ENCODE measurements around the gene VWA2.

VWA2 gene

GRCh38 chr10:114239117-114239993 lies at the start of gene VWA2:
TSS of gene VWA2 (plus strand) at chr10:114239254. CDS start at chr10:114248714, 9,460 bp downstream.
- H3K36me3 Mint-ChIP-seq: no peaks in the 10 kb centered on the region
- H3K27ac Mint-ChIP-seq: no peak within 1 kb of the TSS
- H3K9me3 Mint-ChIP-seq: no peaks in the 10 kb centered on the region
- peak within 1 kb of the TSS; percentile 29 for H3K4me3 Mint-ChIP-seq
- ATAC-seq (ENCODE audit: low read depth) (peak; percentile 47), DNase-seq (ENCODE audit: low spot score in 2 of 2) (peak in 1 of 2 donors; percentile 9)
- no peaks in the 10 kb centered on the region for H3K4me1 Mint-ChIP-seq
- peaks cover 28% of the 10 kb centered on the region for H3K27me3 Mint-ChIP-seq

GRCh38 chr10:114189700-114190099 lies 49.4 kb upstream of the VWA2 start:
- Mint-ChIP-seq H3K36me3 (no peaks in the 10 kb centered on the region), H3K27me3 (peaks cover 3% of the 10 kb centered on the region), H3K4me3 (no peak overlapping the region), H3K9me3 (no peaks in the 10 kb centered on the region), H3K4me1 (no peaks in the 10 kb centered on the region), H3K27ac (no peak overlapping the region)
- ATAC-seq (ENCODE audit: low read depth): no peak
- DNase-seq (ENCODE audit: low spot score in 2 of 2): no peak

GRCh38 chr10:114195079-114195478 lies 44.0 kb upstream of the VWA2 start:
- no peaks in the 10 kb centered on the region for H3K36me3 Mint-ChIP-seq
- no peaks in the 10 kb centered on the region for H3K4me1 Mint-ChIP-seq
- no peaks in the 10 kb centered on the region for H3K9me3 Mint-ChIP-seq
- H3K4me3 Mint-ChIP-seq: no peak overlapping the region
- no peak for DNase-seq (ENCODE audit: low spot score in 2 of 2)
- ATAC-seq (ENCODE audit: low read depth): no peak
- H3K27ac Mint-ChIP-seq: no peak overlapping the region
- H3K27me3 Mint-ChIP-seq: peaks cover 5% of the 10 kb centered on the region

- Mint-ChIP-seq H3K27me3 (peaks cover 13% of the 10 kb centered on the region), H3K27ac (no peak overlapping the region), H3K4me3 (no peak overlapping the region), H3K36me3 (no peaks in the 10 kb centered on the region), H3K4me1 (no peaks in the 10 kb centered on the region), H3K9me3 (no peaks in the 10 kb centered on the region)
- DNase-seq (ENCODE audit: low spot score in 2 of 2): no peak
- ATAC-seq (ENCODE audit: low read depth): no peak
Measured at GRCh38 chr10:114199239-114199638, 39.8 kb upstream of the VWA2 start.

GRCh38 chr10:114202812-114203211 lies 36.2 kb upstream of the VWA2 start:
- Mint-ChIP-seq H3K4me3 (no peak overlapping the region), H3K4me1 (no peaks in the 10 kb centered on the region), H3K9me3 (no peaks in the 10 kb centered on the region), H3K27me3 (peaks cover 15% of the 10 kb centered on the region), H3K36me3 (no peaks in the 10 kb centered on the region), H3K27ac (no peak overlapping the region)
- ATAC-seq (ENCODE audit: low read depth) (no peak), DNase-seq (ENCODE audit: low spot score in 2 of 2) (no peak)

GRCh38 chr10:114206902-114207301 lies 32.2 kb upstream of the VWA2 start:
- ATAC-seq (ENCODE audit: low read depth) (no peak), DNase-seq (ENCODE audit: low spot score in 2 of 2) (no peak)
- Mint-ChIP-seq H3K27ac (no peak overlapping the region), H3K4me3 (no peak overlapping the region), H3K36me3 (no peaks in the 10 kb centered on the region), H3K9me3 (no peaks in the 10 kb centered on the region), H3K4me1 (no peaks in the 10 kb centered on the region), H3K27me3 (peaks cover 4% of the 10 kb centered on the region)

GRCh38 chr10:114207349-114207748 lies 31.7 kb upstream of the VWA2 start:
- no peak for DNase-seq (ENCODE audit: low spot score in 2 of 2)
- Mint-ChIP-seq H3K9me3 (no peaks in the 10 kb centered on the region), H3K27ac (no peak overlapping the region), H3K4me1 (no peaks in the 10 kb centered on the region), H3K4me3 (no peak overlapping the region), H3K27me3 (peaks cover 4% of the 10 kb centered on the region), H3K36me3 (no peaks in the 10 kb centered on the region)
- no peak for ATAC-seq (ENCODE audit: low read depth)

GRCh38 chr10:114208351-114208750 lies 30.7 kb upstream of the VWA2 start:
- H3K4me1 Mint-ChIP-seq: no peaks in the 10 kb centered on the region
- H3K9me3 Mint-ChIP-seq: no peaks in the 10 kb centered on the region
- H3K4me3 Mint-ChIP-seq: no peak overlapping the region
- H3K27ac Mint-ChIP-seq: no peak overlapping the region
- DNase-seq (ENCODE audit: low spot score in 2 of 2) (no peak), ATAC-seq (ENCODE audit: low read depth) (no peak)
- H3K36me3 Mint-ChIP-seq: no peaks in the 10 kb centered on the region
- H3K27me3 Mint-ChIP-seq: peaks cover 2% of the 10 kb centered on the region

- peaks cover 8% of the 10 kb centered on the region for H3K27me3 Mint-ChIP-seq
- peaks cover 3% of the 10 kb centered on the region for H3K36me3 Mint-ChIP-seq
- H3K4me1 Mint-ChIP-seq: no peaks in the 10 kb centered on the region
- no peak for ATAC-seq (ENCODE audit: low read depth)
- no peak overlapping the region for H3K27ac Mint-ChIP-seq
- DNase-seq (ENCODE audit: low spot score in 2 of 2): no peak
- H3K9me3 Mint-ChIP-seq: peaks cover 3% of the 10 kb centered on the region
- no peak overlapping the region for H3K4me3 Mint-ChIP-seq
Measured at GRCh38 chr10:114212153-114212552, 26.9 kb upstream of the VWA2 start.

- peaks cover 3% of the 10 kb centered on the region for H3K36me3 Mint-ChIP-seq
- no peak overlapping the region for H3K27ac Mint-ChIP-seq
- DNase-seq (ENCODE audit: low spot score in 2 of 2) (no peak), ATAC-seq (ENCODE audit: low read depth) (no peak)
- peaks cover 8% of the 10 kb centered on the region for H3K27me3 Mint-ChIP-seq
- H3K4me1 Mint-ChIP-seq: no peaks in the 10 kb centered on the region
- H3K9me3 Mint-ChIP-seq: peaks cover 3% of the 10 kb centered on the region
- no peak overlapping the region for H3K4me3 Mint-ChIP-seq
Measured at GRCh38 chr10:114215033-114215432, 24.0 kb upstream of the VWA2 start.

- DNase-seq (ENCODE audit: low spot score in 2 of 2): no peak
- Mint-ChIP-seq H3K9me3 (no peaks in the 10 kb centered on the region), H3K27ac (no peak overlapping the region), H3K4me3 (no peak overlapping the region), H3K36me3 (no peaks in the 10 kb centered on the region), H3K4me1 (no peaks in the 10 kb centered on the region), H3K27me3 (peaks cover 9% of the 10 kb centered on the region)
- no peak for ATAC-seq (ENCODE audit: low read depth)
Measured at GRCh38 chr10:114220281-114220680, 18.8 kb upstream of the VWA2 start.

GRCh38 chr10:114221235-114221634 lies 17.8 kb upstream of the VWA2 start:
- DNase-seq (ENCODE audit: low spot score in 2 of 2): no peak
- Mint-ChIP-seq H3K27ac (no peak overlapping the region), H3K9me3 (no peaks in the 10 kb centered on the region), H3K4me3 (no peak overlapping the region), H3K36me3 (no peaks in the 10 kb centered on the region), H3K4me1 (no peaks in the 10 kb centered on the region), H3K27me3 (peaks cover 8% of the 10 kb centered on the region)
- ATAC-seq (ENCODE audit: low read depth): no peak

GRCh38 chr10:114223066-114223465 lies 16.0 kb upstream of the VWA2 start:
- Mint-ChIP-seq H3K4me3 (no peak overlapping the region), H3K9me3 (no peaks in the 10 kb centered on the region), H3K27ac (no peak overlapping the region)

GRCh38 chr10:114228156-114228555 lies 10.9 kb upstream of the VWA2 start:
- H3K27ac Mint-ChIP-seq: no peak overlapping the region
- H3K36me3 Mint-ChIP-seq: no peaks in the 10 kb centered on the region
- no peaks in the 10 kb centered on the region for H3K9me3 Mint-ChIP-seq
- H3K4me3 Mint-ChIP-seq: no peak overlapping the region
- ATAC-seq (ENCODE audit: low read depth) (no peak), DNase-seq (ENCODE audit: low spot score in 2 of 2) (no peak)
- peaks cover 15% of the 10 kb centered on the region for H3K27me3 Mint-ChIP-seq
- no peaks in the 10 kb centered on the region for H3K4me1 Mint-ChIP-seq

More at GRCh38 chr10:114223066-114223465, 16.0 kb upstream of the VWA2 start:
- Mint-ChIP-seq H3K4me1 (no peaks in the 10 kb centered on the region), H3K36me3 (no peaks in the 10 kb centered on the region), H3K27me3 (peaks cover 8% of the 10 kb centered on the region)
- ATAC-seq (ENCODE audit: low read depth) (no peak), DNase-seq (ENCODE audit: low spot score in 2 of 2) (no peak)
